GM19438 (cell line): ENCODE results near the gene PRELID3B.
"Not testable (repeated sequence)": the region's sequence is repeated elsewhere in the genome, so short reads cannot be mapped to it uniquely, and the experiment has no call there.

Experiments
- ATAC-seq: cut with Tn5 transposase; IDR thresholded peaks from one replicate; pipeline ENCODE4 v1.9.1; 2021; ENCODE audit warnings: low read depth; ENCODE audit not compliant: unreplicated experiment

PRELID3B gene

GRCh38 chr20:59050437-59050836, 7.9 kb upstream of the PRELID3B start:
- ATAC-seq = no peak

GRCh38 chr20:59048681-59049030, 6.1 kb upstream of the PRELID3B start:
- no peak for ATAC-seq

- no peak for ATAC-seq
These were observed 5.5 kb upstream of the PRELID3B start for GRCh38 chr20:59047938-59048680.

GRCh38 chr20:59046862-59047261, 4.3 kb upstream of the PRELID3B start:
- no peak for ATAC-seq

- ATAC-seq = no peak
These were observed 2.2 kb upstream of the PRELID3B start for GRCh38 chr20:59044796-59045195.

- ATAC-seq = no peak
These were observed 1.7 kb upstream of the PRELID3B start for GRCh38 chr20:59044295-59044694.

- ATAC-seq = no peak
These were observed 1.1 kb upstream of the PRELID3B start for GRCh38 chr20:59043698-59044097.

- ATAC-seq = peak; percentile 82
These were observed 428 bp upstream of the PRELID3B start for GRCh38 chr20:59042796-59043631.

GRCh38 chr20:59041487-59041886, 1.1 kb downstream of the PRELID3B start:
- not testable (repeated sequence) for ATAC-seq

- no peak for ATAC-seq
These were observed 1.9 kb downstream of the PRELID3B start for GRCh38 chr20:59040667-59041066.

GRCh38 chr20:59039233-59039632, 3.4 kb downstream of the PRELID3B start:
- ATAC-seq = no peak

GRCh38 chr20:59037386-59037785, 5.2 kb downstream of the PRELID3B start:
- ATAC-seq = no peak

- no peak for ATAC-seq
These were observed 7.2 kb downstream of the PRELID3B start for GRCh38 chr20:59035381-59035780.

- ATAC-seq = no peak
These were observed 8.9 kb downstream of the PRELID3B start for GRCh38 chr20:59033616-59034165.

GRCh38 chr20:59033093-59033492, 9.5 kb downstream of the PRELID3B start:
- ATAC-seq = no peak

- ATAC-seq = no peak
These were observed 9.9 kb downstream of the PRELID3B start for GRCh38 chr20:59032713-59033059.

GRCh38 chr20:59032023-59032712, 10.4 kb downstream of the PRELID3B start, which contains the start of gene ATP5F1E:
Gene ATP5F1E (minus strand): TSS chr20:59032335. CDS start chr20:59032251, 84 bp downstream.
- peak; percentile 90 for ATAC-seq

- peak; percentile 8 for ATAC-seq
These were observed 11.0 kb downstream of the PRELID3B start for GRCh38 chr20:59031564-59032022.

- no peak for ATAC-seq
These were observed 11.5 kb downstream of the PRELID3B start for GRCh38 chr20:59030911-59031563.

- no peak for ATAC-seq
These were observed 13.8 kb downstream of the PRELID3B start for GRCh38 chr20:59028812-59029211.
